GM18526 (cell line): ENCODE data around the gene FNDC11.

Source experiments
- POLR2A ChIP-seq: IDR thresholded peaks from 3 replicates; pipeline ENCODE4 v1.6.1; 2011; ENCODE audit not compliant: insufficient read length; ENCODE audit errors: extremely low read depth

FNDC11 gene

GRCh38 chr20:63599396-63600050 lies 45.6 kb downstream of the FNDC11 start:
- no peak for TF ChIP-seq POLR2A

GRCh38 chr20:63602321-63602720 lies 48.4 kb downstream of the FNDC11 start:
- no peak for TF ChIP-seq POLR2A
